ENCODE results near the gene HSDL1. TPM values are rescaled to one million over a fixed set of nuclear protein-coding genes. Genes with fewer than 3 reads are reported as not detected.
A peak's percentile ranks its signal among the peaks of the same experiment; 100 is the strongest.

The HSDL1 gene
- total RNA-seq, 1 donor from 2014 or later = 15.3 TPM

DNA sequence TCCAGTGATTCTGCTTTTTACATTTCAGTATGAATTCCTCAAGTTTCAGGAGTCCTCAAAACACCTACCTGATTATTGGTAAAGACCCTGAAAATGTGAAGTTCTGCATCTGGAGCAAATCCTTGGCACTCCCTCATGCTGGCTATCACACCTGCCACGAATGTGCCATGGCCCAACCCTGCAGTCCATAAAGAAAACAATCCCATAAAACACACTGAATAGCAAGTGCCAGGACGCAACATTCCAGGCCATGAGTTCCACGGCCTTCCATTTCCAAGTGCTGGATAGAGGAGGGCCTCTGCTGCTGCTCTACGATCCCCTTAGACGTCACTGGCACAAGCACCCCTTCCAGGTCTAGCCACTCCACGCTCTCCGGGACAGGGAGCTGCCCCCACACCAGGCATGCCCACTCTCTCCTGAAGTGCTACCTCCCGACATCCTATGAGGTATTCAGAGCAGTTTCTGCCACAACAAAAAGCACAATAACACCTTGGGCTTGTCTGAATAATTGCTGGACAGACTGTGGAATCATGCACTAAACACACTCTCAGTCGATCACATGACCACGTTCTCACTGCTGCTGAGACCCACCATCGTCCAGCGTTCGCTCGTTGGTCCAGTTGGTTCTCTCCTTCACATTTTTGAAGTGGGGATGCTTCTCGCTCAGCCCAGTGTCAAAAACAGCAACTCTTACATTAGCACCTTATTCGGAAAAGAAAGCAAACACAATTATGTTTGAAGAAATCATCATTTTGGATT, 51.7 kb downstream of the HSDL1 start:
- H3K36me3 Mint-ChIP-seq (ENCODE audit: low read depth) = peaks cover 90% of the 10 kb centered on the region
- ATAC-seq (ENCODE audit: low read depth) (no peak), DNase-seq (no peak)
- intact Hi-C loops (cut with micrococcal nuclease) = no loop called here
- H3K27me3 Mint-ChIP-seq = no peaks in the 10 kb centered on the region
- no peaks in the 10 kb centered on the region for H3K9me3 Mint-ChIP-seq
- ChIA-PET POLR2A (no interaction called here), CTCF (no interaction called here)
- peaks cover 14% of the 10 kb centered on the region for H3K4me1 Mint-ChIP-seq
- no peak overlapping the region for H3K27ac Mint-ChIP-seq
- TF ChIP-seq, protein P1, sequence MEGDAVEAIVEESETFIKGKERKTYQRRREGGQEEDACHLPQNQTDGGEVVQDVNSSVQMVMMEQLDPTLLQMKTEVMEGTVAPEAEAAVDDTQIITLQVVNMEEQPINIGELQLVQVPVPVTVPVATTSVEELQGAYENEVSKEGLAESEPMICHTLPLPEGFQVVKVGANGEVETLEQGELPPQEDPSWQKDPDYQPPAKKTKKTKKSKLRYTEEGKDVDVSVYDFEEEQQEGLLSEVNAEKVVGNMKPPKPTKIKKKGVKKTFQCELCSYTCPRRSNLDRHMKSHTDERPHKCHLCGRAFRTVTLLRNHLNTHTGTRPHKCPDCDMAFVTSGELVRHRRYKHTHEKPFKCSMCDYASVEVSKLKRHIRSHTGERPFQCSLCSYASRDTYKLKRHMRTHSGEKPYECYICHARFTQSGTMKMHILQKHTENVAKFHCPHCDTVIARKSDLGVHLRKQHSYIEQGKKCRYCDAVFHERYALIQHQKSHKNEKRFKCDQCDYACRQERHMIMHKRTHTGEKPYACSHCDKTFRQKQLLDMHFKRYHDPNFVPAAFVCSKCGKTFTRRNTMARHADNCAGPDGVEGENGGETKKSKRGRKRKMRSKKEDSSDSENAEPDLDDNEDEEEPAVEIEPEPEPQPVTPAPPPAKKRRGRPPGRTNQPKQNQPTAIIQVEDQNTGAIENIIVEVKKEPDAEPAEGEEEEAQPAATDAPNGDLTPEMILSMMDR (IDR thresholded peaks at IDR 0.05) = no peak
- no peak overlapping the region for H3K4me3 Mint-ChIP-seq

DNA sequence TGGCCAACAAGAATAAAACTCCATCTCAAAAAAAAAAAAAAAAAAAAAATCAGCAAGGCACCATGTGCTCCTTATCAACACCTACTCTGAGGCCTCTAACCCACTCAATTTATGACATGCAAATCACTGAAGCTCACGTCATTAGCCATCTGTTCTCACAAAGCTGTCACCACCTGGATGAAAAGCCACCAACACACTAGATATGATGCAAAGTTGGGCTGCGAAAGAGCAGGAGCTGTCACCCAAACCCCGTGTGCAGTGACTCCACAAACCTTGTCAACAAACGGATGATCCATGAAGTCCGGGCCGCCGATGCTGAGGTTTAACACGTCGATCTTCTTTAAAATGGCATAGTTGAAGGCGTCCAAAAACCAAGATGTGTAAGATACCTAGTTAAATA, 53.5 kb downstream of the HSDL1 start:
- intact Hi-C loops (cut with micrococcal nuclease) = no loop called here
- DNase-seq (no peak), ATAC-seq (ENCODE audit: low read depth) (no peak)
- no peaks in the 10 kb centered on the region for H3K27me3 Mint-ChIP-seq
- peaks cover 29% of the 10 kb centered on the region for H3K4me1 Mint-ChIP-seq
- H3K9me3 Mint-ChIP-seq = no peaks in the 10 kb centered on the region
- no peak overlapping the region for H3K27ac Mint-ChIP-seq
- peaks cover 90% of the 10 kb centered on the region for H3K36me3 Mint-ChIP-seq (ENCODE audit: low read depth)
- TF ChIP-seq, protein P1 (IDR thresholded peaks at IDR 0.05) = no peak
- CTCF ChIA-PET = no interaction called here
- H3K4me3 Mint-ChIP-seq = no peak overlapping the region
- POLR2A ChIA-PET = no interaction called here

DNA sequence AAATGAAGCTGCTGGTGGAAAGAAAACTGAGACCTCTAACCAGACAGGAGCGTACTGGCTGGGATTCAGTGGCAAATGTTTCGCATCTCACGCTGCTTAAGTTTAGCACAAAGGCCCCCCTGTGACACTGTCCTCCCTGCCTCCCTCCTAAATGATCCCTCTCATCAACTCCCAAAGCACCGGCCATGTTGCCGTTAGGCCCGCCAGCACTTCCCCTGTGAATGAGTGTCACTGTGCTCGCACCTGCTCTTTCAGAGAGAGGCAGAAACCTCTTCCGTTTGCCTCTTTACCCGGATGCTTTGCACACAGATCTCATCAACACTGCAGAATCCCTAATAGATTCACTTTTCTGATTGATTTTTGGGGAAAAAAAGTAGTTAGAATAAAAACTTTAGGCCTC, 54.8 kb downstream of the HSDL1 start:
- no peak overlapping the region for H3K27ac Mint-ChIP-seq
- intact Hi-C loops (cut with micrococcal nuclease) = no loop called here
- DNase-seq = no peak
- H3K36me3 Mint-ChIP-seq (ENCODE audit: low read depth) = peaks cover 87% of the 10 kb centered on the region
- H3K27me3 Mint-ChIP-seq = no peaks in the 10 kb centered on the region
- H3K4me3 Mint-ChIP-seq = no peak overlapping the region
- CTCF ChIA-PET = interaction anchor here (3.8 to 7.7 kb wide), 2 partner anchors 26 to 97 kb away, joined by 17 to 44 read pairs; partner anchors contain the start of genes MBTPS1 and TAF1C
- H3K4me1 Mint-ChIP-seq = peaks cover 38% of the 10 kb centered on the region
- POLR2A ChIA-PET = interaction anchor here (3.4 kb wide), 1 partner anchor 27 kb away, joined by 12 read pairs; the partner anchor contains the start of gene MBTPS1
- TF ChIP-seq, protein P1 (IDR thresholded peaks at IDR 0.05) = no peak
- no peaks in the 10 kb centered on the region for H3K9me3 Mint-ChIP-seq
- no peak for ATAC-seq (ENCODE audit: low read depth)

DNA sequence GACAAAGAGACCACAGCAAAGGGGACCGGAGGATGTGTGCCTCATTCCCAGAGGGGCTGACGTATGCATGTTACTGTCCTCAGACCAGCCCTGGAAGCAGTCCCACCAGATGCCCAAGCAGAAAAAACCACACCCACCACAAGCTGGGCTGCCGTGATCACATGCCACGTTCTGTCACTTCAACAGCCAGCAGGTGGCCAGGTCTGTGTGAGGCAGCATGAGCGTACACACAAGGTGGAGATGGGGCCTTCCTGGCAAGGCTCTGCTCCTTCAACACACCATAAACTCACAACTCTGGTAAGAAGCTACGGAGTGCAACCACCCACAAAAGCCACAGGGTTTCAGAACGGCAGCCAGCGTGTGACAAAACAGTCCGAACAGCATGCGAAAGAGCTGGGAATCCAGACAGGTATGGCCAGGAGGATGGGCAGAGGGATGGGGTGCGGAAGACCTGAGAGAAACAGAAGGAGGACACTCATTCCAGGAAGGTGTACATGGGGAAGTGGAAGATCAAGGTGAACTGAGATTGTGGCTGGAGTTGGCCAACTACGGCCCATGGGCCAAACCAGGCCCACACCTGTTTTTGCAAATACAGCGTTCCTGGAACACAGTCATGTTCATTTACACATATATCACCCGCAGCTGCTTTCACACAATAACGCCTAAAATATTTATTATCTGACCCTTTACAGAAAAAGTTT, 56.1 kb downstream of the HSDL1 start:
- H3K27ac Mint-ChIP-seq = peak overlapping the region; percentile 57
- H3K27me3 Mint-ChIP-seq = no peaks in the 10 kb centered on the region
- ChIA-PET POLR2A (interaction anchor here (3.4 kb wide), 1 partner anchor 28 kb away, joined by 12 read pairs; the partner anchor contains the start of gene MBTPS1), CTCF (interaction anchor here (0.8 to 7.7 kb wide), 8 partner anchors 19 to 417 kb away, joined by 3 to 44 read pairs (median 3); partner anchors contain the start of genes MBTPS1 and TAF1C)
- no peak overlapping the region for H3K4me3 Mint-ChIP-seq
- H3K36me3 Mint-ChIP-seq (ENCODE audit: low read depth) = peaks cover 83% of the 10 kb centered on the region
- ATAC-seq (ENCODE audit: low read depth) (peak; percentile 82), DNase-seq (peak; percentile 35)
- intact Hi-C loops (cut with micrococcal nuclease) = loop anchor here (1.0 to 5.0 kb wide), 5 partner anchors 27 to 418 kb away; partner anchors contain the start of gene MBTPS1
- no peaks in the 10 kb centered on the region for H3K9me3 Mint-ChIP-seq
- peaks cover 45% of the 10 kb centered on the region for H3K4me1 Mint-ChIP-seq
- TF ChIP-seq, protein P1 (IDR thresholded peaks at IDR 0.05) = no peak

Data from activated B cell treated with CpG ODN at 0.5 μM for 24 hours (primary cell).